Esophagus squamous epithelium (tissue), 5 donors: ENCODE results near the gene UBA6. TPM values are rescaled to one million over a fixed set of nuclear protein-coding genes. Genes with fewer than 3 reads are reported as not detected.

Experiments
- DNase-seq: peaks from one replicate; lab custom pipeline; 2025; lab: John Stamatoyannopoulos, UW
- H3K27ac ChIP-seq, 4 donors: fragments of 200-600 bp; sonication (generic); one replicate each; pipeline ENCODE4 v1.5.1; 2016 to 2019; ENCODE audit warnings: mild to moderate bottlenecking in 1 of 4
- H3K27me3 ChIP-seq, 4 donors: fragments of 200-600 bp; sonication (generic); 1 replicate in 3 of 4; 2 replicates in 1 of 4; pipeline versions ENCODE4 v1.5.1 to v1.6.0; 2017 to 2021; ENCODE audit warnings: antibody characterized with exemption in 1 of 4
- H3K36me3 ChIP-seq, 3 donors: fragments of 200-600 bp; sonication (generic); one replicate each; pipeline ENCODE4 v1.5.1; 2016 to 2019
- H3K4me1 ChIP-seq, 3 donors: fragments of 200-600 bp; sonication (generic); one replicate each; pipeline ENCODE4 v1.5.1; 2017 to 2019
- H3K4me3 ChIP-seq, 4 donors: fragments of 200-600 bp; sonication (generic); 1 replicate in 3 of 4; 2 replicates in 1 of 4; pipeline ENCODE4 v1.5.1; 2016 to 2019; ENCODE audit warnings: mild to moderate bottlenecking in 2 of 4, moderate library complexity in 1 of 4
- H3K9me3 ChIP-seq, 3 donors: fragments of 200-600 bp; sonication (generic); one replicate each; pipeline ENCODE4 v1.5.1; 2016 to 2019
- POLR2A ChIP-seq, 4 donors: fragments of 450-650 bp; IDR thresholded peaks; one replicate each; pipeline ENCODE4 v1.6.1; 2017; ENCODE audit warnings: antibody characterized with exemption in 4 of 4, mild to moderate bottlenecking in 4 of 4, moderate library complexity in 3 of 4
- WGBS, 2 donors: methylation state at CpG; one replicate each; pipeline ENCODE4 v1.1.5; 2018; 5-methylcytosine and 5-hydroxymethylcytosine counted together
- intact Hi-C: fragments of 100-400 bp; cut with DNase I; formaldehyde crosslinking; loops from one replicate; pipeline ENCODE4 v1.15.0; 2022
- total RNA-seq, 4 donors: library from RNA; depleted of rRNA; stranded (reverse); fragments of >200 nt; gene quantifications; one replicate each; pipeline ENCODE4 v1.1.0, GENCODE V29; 2016
- TF ChIP-seq, protein P1 (sequence below), 6 experiments: fragments of 450-650 bp in 4 of 6; fragments of 200-600 bp in 2 of 6; sonication (generic) in 2 of 6; IDR thresholded peaks; one replicate each; pipeline ENCODE4 v1.5.1; 2016 to 2019; ENCODE audit warnings: antibody characterized with exemption in 6 of 6, mild to moderate bottlenecking in 4 of 6, moderate library complexity in 4 of 6
- donor health status: DM: yes; HTN: yes; CAD: no.

UBA6 gene
- total RNA-seq, 4 donors from 2014 or later = 51.5 to 103 (median 87.8) TPM

DNA sequence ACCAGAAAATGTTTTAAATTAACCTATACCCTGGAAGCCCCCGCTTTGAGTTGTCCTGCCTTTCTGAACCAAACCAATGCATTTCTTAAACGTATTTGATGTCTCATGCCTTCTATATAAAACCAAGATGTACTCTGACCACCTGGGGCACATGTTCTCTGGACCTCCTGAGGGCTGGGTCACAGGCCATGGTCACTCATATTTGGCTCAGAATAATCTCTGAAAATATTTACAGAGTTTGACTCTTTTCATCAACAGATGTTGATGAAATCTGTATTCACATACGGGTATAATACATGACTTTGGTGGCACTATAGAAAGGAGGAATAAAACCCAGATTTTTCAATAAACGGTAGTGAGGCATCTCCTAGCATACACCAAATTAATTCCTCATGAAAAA is 86.8 kb downstream of the UBA6 start:
- intact Hi-C loops = no loop called here
- TF ChIP-seq, protein P1, sequence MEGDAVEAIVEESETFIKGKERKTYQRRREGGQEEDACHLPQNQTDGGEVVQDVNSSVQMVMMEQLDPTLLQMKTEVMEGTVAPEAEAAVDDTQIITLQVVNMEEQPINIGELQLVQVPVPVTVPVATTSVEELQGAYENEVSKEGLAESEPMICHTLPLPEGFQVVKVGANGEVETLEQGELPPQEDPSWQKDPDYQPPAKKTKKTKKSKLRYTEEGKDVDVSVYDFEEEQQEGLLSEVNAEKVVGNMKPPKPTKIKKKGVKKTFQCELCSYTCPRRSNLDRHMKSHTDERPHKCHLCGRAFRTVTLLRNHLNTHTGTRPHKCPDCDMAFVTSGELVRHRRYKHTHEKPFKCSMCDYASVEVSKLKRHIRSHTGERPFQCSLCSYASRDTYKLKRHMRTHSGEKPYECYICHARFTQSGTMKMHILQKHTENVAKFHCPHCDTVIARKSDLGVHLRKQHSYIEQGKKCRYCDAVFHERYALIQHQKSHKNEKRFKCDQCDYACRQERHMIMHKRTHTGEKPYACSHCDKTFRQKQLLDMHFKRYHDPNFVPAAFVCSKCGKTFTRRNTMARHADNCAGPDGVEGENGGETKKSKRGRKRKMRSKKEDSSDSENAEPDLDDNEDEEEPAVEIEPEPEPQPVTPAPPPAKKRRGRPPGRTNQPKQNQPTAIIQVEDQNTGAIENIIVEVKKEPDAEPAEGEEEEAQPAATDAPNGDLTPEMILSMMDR (IDR thresholded peaks at IDR 0.05) = no peak

DNA sequence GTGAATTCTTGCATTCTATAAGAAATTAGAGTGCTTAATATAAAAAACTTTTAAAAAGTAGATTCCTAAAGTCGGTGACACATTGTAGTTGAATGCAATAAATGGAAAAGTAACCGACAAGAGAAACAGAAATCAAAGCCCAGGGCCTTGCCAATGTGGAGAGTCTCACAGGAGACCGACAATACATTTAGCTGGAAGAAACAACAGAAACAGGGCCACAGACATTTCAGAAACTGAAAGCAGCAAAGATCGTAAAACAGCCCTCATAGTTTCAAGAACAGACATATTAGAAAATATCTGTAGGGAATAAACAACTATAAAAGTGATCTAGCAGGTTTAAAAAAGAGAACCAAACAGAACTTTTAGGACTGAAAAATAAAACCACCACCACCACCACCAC is 92.9 kb downstream of the UBA6 start:
- WGBS, 2 donors = 74 to 80% methylated on average over 4 of the region's 4 CpGs
- intact Hi-C loops = no loop called here
- Histone ChIP-seq H3K9me3 (peaks cover 0 to 9% (median 3%) of the 10 kb centered on the region in 3 donors), H3K27ac (no peak overlapping the region), H3K4me3 (no peak overlapping the region), H3K4me1 (peaks cover 0 to 9% (median 0%) of the 10 kb centered on the region in 3 donors), H3K27me3 (no peaks in the 10 kb centered on the region), H3K36me3 (no peaks in the 10 kb centered on the region)
- TF ChIP-seq POLR2A (IDR thresholded peaks at IDR 0.05) = no peak
- TF ChIP-seq, protein P1 (IDR thresholded peaks at IDR 0.05) = no peak
- DNase-seq = no peak

More for the DNA sequence above, 86.8 kb downstream of the UBA6 start:
- Histone ChIP-seq H3K4me3 (no peak overlapping the region), H3K27ac (no peak overlapping the region), H3K9me3 (peaks cover 0 to 9% (median 3%) of the 10 kb centered on the region in 3 donors), H3K27me3 (no peaks in the 10 kb centered on the region), H3K36me3 (peaks cover 0 to 36% (median 0%) of the 10 kb centered on the region in 3 donors), H3K4me1 (no peaks in the 10 kb centered on the region)
- DNase-seq = no peak
- 89 to 99% methylated on average over 4 of the region's 4 CpGs for WGBS, 2 donors

DNA sequence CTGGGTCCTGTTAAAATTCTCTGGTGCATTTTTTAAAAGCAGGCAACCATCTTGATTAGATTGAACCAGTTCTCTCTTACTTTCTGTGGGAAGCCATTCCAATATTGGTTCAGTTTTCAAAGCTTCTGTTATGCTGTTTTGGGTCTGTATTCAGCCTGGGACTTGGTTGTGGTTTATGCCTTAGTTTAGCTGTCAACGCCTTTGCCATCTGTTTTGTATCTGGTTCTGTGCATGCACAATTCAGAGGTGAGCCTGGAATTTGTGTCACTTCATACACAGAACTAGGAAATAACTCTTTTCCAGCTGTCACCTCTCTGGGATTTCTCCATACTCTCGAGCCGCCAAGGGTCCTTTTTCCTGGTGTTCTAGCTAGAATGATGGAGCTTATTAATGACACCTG is 96.2 kb downstream of the UBA6 start:
- H3K4me3 ChIP-seq = no peak overlapping the region
- no peak for DNase-seq
- WGBS, 2 donors = 79 to 95% methylated on average over 3 of the region's 3 CpGs
- H3K4me1 ChIP-seq = peaks cover 0 to 14% (median 0%) of the 10 kb centered on the region in 3 donors
- H3K36me3 ChIP-seq = no peaks in the 10 kb centered on the region
- TF ChIP-seq, protein P1 (IDR thresholded peaks at IDR 0.05) = no peak
- TF ChIP-seq POLR2A (IDR thresholded peaks at IDR 0.05) = no peak
- no peaks in the 10 kb centered on the region for H3K27me3 ChIP-seq
- H3K9me3 ChIP-seq = peaks cover 0 to 1% (median 0%) of the 10 kb centered on the region in 3 donors
- no peak overlapping the region for H3K27ac ChIP-seq
- intact Hi-C loops = no loop called here

DNA sequence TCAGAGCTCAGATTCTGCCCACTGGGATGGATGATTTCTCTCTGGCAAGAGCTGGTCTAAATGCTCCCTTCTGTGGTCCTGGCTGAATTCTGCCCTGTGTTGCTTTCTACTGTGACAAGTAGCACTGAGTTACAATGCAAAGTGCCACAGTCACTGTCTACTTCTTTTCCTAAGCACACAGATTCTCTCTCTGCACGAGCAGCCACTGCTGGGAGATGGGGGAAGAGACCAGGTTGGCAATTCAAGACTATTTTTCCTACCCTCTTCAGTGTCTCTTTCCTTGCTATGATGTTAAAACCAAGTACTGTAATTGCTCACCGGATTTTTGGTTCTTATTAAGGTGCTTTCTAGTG is 97.0 kb downstream of the UBA6 start:
- no peak for DNase-seq
- WGBS, 2 donors = 83 to 85% methylated on average over 2 of the region's 2 CpGs
- intact Hi-C loops = no loop called here

DNA sequence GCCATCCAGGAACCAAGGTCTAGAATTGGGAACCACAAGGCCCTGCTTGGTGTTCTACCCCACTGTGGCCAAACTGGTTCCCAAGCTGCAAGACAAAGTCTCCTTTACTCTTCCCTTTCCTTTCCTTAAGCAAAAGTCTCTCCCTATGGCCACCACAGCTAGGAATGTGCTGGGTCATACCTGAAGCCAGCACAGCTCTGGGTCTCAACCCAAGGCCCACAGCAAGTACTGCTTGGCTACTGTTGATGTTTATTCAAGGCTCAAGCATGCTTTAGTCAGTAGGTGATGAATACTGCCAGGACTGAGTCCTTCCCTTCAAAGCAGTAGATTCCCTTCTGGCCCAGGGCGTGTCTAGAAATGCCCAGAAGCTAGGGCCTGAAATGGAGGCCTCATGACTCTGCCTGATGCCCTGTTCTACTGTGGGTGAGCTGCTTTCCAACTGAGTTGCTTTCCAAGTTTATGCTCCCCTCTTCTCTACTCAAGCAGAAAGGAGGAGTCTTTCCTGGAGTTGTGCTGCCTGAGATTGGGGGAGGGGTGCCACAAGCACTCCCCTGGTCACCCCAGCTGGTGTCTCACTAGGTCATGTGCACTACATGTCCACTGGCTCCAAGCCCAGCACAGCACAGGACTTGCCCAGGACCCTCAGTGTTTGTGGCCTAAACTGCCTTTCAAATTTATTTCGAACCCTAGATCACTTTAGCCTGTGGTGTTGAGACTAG is 97.5 kb downstream of the UBA6 start:
- Histone ChIP-seq H3K4me1 (peaks cover 0 to 14% (median 0%) of the 10 kb centered on the region in 3 donors), H3K27me3 (no peaks in the 10 kb centered on the region), H3K9me3 (no peaks in the 10 kb centered on the region), H3K4me3 (no peak overlapping the region), H3K27ac (peak overlapping the region in 3 of 4 donors; percentile 26 to 57 (median 47)), H3K36me3 (no peaks in the 10 kb centered on the region)
- DNase-seq = no peak
- intact Hi-C loops = no loop called here
- TF ChIP-seq POLR2A (IDR thresholded peaks at IDR 0.05) = no peak
- TF ChIP-seq, protein P1 (IDR thresholded peaks at IDR 0.05) = no peak
- WGBS, 2 donors = 80% methylated on average over 2 of the region's 2 CpGs; no CpG with 5 or more reads in 1 of the 2 donors

More for the DNA sequence above, 97.0 kb downstream of the UBA6 start:
- H3K4me1 ChIP-seq = peaks cover 0 to 14% (median 0%) of the 10 kb centered on the region in 3 donors
- TF ChIP-seq, protein P1 (IDR thresholded peaks at IDR 0.05) = no peak
- TF ChIP-seq POLR2A (IDR thresholded peaks at IDR 0.05) = no peak
- H3K36me3 ChIP-seq = no peaks in the 10 kb centered on the region
- H3K9me3 ChIP-seq = no peaks in the 10 kb centered on the region
- H3K27me3 ChIP-seq = no peaks in the 10 kb centered on the region
- H3K27ac ChIP-seq = no peak overlapping the region
- H3K4me3 ChIP-seq = no peak overlapping the region
